Neural progenitor cell (in vitro differentiated cells): ENCODE data around the gene TGFBR3. TPM values are rescaled to one million over a fixed set of nuclear protein-coding genes. Genes with fewer than 3 reads are reported as not detected.
"Not testable (repeated sequence)": the region's sequence is repeated elsewhere in the genome, so short reads cannot be mapped to it uniquely, and the experiment has no call there.

Source experiments
- DNase-seq: peaks from one replicate; pipeline ENCODE4 v3.0.0-alpha.2; 2016; ENCODE audit warnings: low spot score
- H2AFZ ChIP-seq: fragments of 200-600 bp; sonication (generic); replicated peaks from 2 replicates; pipeline ENCODE4 v1.6.1; 2016; ENCODE audit warnings: antibody characterized with exemption
- H3F3A ChIP-seq: fragments of 200-600 bp; sonication (generic); 2 replicates; pipeline ENCODE4 v1.6.1; 2016; ENCODE audit warnings: antibody characterized with exemption, low read depth
- H3K27ac ChIP-seq: fragments of 200-600 bp; sonication (generic); 2 replicates; pipeline ENCODE4 v1.5.1; 2016; ENCODE audit warnings: mild to moderate bottlenecking
- H3K27me3 ChIP-seq: fragments of 200-600 bp; sonication (generic); 2 replicates; pipeline ENCODE4 v1.6.1; 2016; ENCODE audit warnings: mild to moderate bottlenecking, moderate library complexity
- H3K36me3 ChIP-seq: fragments of 200-600 bp; sonication (generic); 2 replicates; pipeline ENCODE4 v1.5.1; 2016
- H3K4me1 ChIP-seq: fragments of 200-600 bp; sonication (generic); 2 replicates; pipeline ENCODE4 v1.6.1; 2016; ENCODE audit warnings: mixed run types
- H3K4me2 ChIP-seq: fragments of 200-600 bp; sonication (generic); 2 replicates; pipeline ENCODE4 v1.6.1; 2016
- H3K4me3 ChIP-seq: fragments of 200-600 bp; sonication (generic); 2 replicates; pipeline ENCODE4 v1.5.1; 2016
- H3K79me2 ChIP-seq: fragments of 200-600 bp; sonication (generic); 2 replicates; pipeline ENCODE4 v1.6.1; 2016; ENCODE audit warnings: low read depth
- H3K9ac ChIP-seq: fragments of 200-600 bp; sonication (generic); 2 replicates; pipeline ENCODE4 v1.6.1; 2016
- H3K9me3 ChIP-seq: fragments of 200-600 bp; sonication (generic); 2 replicates; pipeline ENCODE4 v1.5.1; 2016; ENCODE audit warnings: low read depth
- H4K20me1 ChIP-seq: fragments of 200-600 bp; sonication (generic); 2 replicates; pipeline ENCODE4 v1.6.1; 2016; ENCODE audit warnings: low read depth
- H3K27ac Mint-ChIP-seq: 3 replicates; pipeline ENCODE4 v1.8.0; 2021; ENCODE audit warnings: mixed read lengths
- H3K27me3 Mint-ChIP-seq: 2 replicates; pipeline ENCODE4 v1.8.0; 2022; ENCODE audit warnings: low read depth, mild to moderate bottlenecking, inconsistent platforms, moderate library complexity, mixed read lengths; ENCODE audit not compliant: insufficient read depth
- H3K36me3 Mint-ChIP-seq: 3 replicates; pipeline ENCODE4 v1.8.0; 2021; ENCODE audit warnings: mixed read lengths
- H3K4me1 Mint-ChIP-seq: 3 replicates; pipeline ENCODE4 v1.8.0; 2021; ENCODE audit warnings: mixed read lengths
- H3K4me3 Mint-ChIP-seq: 3 replicates; pipeline ENCODE4 v1.8.0; 2021; ENCODE audit warnings: mild to moderate bottlenecking, moderate library complexity, mixed read lengths
- H3K9me3 Mint-ChIP-seq: 3 replicates; pipeline ENCODE4 v1.8.0; 2020; ENCODE audit warnings: mixed read lengths
- EZH2 ChIP-seq: fragments of 200-600 bp; sonication (generic); IDR thresholded peaks from 2 replicates; pipeline ENCODE4 v1.6.1; 2017; ENCODE audit warnings: antibody characterized with exemption, mild to moderate bottlenecking, moderate library complexity
- EZH2phosphoT487 ChIP-seq: fragments of 200-600 bp; sonication (generic); IDR thresholded peaks from 2 replicates; pipeline ENCODE4 v1.6.1; 2017; ENCODE audit warnings: antibody characterized with exemption
- total RNA-seq: library from RNA; depleted of rRNA; stranded (reverse); fragments of >200 nt; gene quantifications from 2 replicates; pipeline ENCODE4 v1.2.3, GENCODE V29; 2015; ENCODE audit warnings: low replicate concordance
- TF ChIP-seq, protein P1 (sequence below): fragments of 200-600 bp; sonication (generic); IDR thresholded peaks from 2 replicates; pipeline ENCODE4 v1.5.1; 2017; ENCODE audit warnings: antibody characterized with exemption, mild to moderate bottlenecking

Gene TGFBR3
- total RNA-seq, 1 donor from 2014 or later = 11.8 TPM

DNA sequence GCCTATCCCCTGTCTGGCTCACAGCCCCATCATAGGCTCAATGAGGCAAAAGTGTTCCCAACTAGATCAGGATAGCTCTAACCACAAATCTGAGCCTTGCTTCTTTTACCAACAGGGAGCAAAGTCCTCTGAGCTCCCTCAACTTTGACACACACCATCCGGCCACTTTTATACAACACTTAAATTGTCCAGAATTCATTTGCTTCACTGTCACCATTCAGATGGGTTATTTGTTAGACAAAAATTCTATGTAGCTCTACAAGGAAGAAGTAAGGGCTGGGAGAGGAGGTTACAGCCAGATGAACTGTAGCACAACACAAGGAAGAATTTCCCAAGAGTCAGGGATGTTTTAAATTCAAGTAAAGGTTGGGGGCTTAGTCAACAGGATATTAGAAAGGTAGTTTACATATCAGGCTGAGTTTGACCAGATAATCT lies 50.8 kb downstream of the TGFBR3 start:
- H3F3A ChIP-seq = no peaks in the 10 kb centered on the region
- Mint-ChIP-seq H3K9me3 (no peaks in the 10 kb centered on the region), H3K36me3 (no peaks in the 10 kb centered on the region), H3K4me1 (peaks cover 9% of the 10 kb centered on the region), H3K4me3 (no peak overlapping the region), H3K27me3 (peaks cover 9% of the 10 kb centered on the region), H3K27ac (no peak overlapping the region)
- H3K9me3 ChIP-seq = no peaks in the 10 kb centered on the region
- TF ChIP-seq, protein P1, sequence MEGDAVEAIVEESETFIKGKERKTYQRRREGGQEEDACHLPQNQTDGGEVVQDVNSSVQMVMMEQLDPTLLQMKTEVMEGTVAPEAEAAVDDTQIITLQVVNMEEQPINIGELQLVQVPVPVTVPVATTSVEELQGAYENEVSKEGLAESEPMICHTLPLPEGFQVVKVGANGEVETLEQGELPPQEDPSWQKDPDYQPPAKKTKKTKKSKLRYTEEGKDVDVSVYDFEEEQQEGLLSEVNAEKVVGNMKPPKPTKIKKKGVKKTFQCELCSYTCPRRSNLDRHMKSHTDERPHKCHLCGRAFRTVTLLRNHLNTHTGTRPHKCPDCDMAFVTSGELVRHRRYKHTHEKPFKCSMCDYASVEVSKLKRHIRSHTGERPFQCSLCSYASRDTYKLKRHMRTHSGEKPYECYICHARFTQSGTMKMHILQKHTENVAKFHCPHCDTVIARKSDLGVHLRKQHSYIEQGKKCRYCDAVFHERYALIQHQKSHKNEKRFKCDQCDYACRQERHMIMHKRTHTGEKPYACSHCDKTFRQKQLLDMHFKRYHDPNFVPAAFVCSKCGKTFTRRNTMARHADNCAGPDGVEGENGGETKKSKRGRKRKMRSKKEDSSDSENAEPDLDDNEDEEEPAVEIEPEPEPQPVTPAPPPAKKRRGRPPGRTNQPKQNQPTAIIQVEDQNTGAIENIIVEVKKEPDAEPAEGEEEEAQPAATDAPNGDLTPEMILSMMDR = no peak
- TF ChIP-seq EZH2 = no peak
- H3K27ac ChIP-seq = no peak overlapping the region
- H3K36me3 ChIP-seq = no peaks in the 10 kb centered on the region
- no peaks in the 10 kb centered on the region for H4K20me1 ChIP-seq
- H3K9ac ChIP-seq = no peak overlapping the region
- no peak overlapping the region for H2AFZ ChIP-seq
- H3K4me3 ChIP-seq = no peak overlapping the region
- no peak overlapping the region for H3K4me2 ChIP-seq
- DNase-seq = no peak
- H3K79me2 ChIP-seq = no peaks in the 10 kb centered on the region
- no peaks in the 10 kb centered on the region for H3K27me3 ChIP-seq
- H3K4me1 ChIP-seq = no peaks in the 10 kb centered on the region

DNA sequence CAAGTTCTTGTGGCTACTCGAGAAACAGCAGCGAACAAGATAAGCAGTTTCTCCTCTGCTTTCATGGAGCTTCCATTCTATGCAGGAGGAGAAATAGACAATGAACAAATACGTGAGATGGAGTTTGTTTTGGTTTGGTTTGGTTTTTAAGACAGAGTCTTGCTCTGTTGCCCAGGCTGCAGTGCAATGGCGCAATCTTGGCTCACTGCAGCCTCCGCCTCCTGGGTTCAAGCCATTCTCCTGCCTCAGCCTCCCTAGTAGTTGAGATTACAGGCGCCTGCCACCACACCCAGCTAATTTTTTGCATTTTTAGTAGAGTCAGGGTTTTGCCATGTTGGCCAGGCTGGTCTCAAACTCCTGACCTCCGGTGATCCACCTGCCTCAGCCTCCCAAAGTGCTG lies 51.4 kb downstream of the TGFBR3 start:
- H3K4me1 Mint-ChIP-seq = peaks cover 10% of the 10 kb centered on the region
- not testable (repeated sequence) for DNase-seq, H3K27ac ChIP-seq, H3K4me1 ChIP-seq, H3K79me2 ChIP-seq, H3K4me3 ChIP-seq, H3K27me3 ChIP-seq, H3K9me3 ChIP-seq, H2AFZ ChIP-seq, H3K36me3 Mint-ChIP-seq, H3K36me3 ChIP-seq, H3F3A ChIP-seq, H3K9ac ChIP-seq, H4K20me1 ChIP-seq, H3K9me3 Mint-ChIP-seq, H3K27me3 Mint-ChIP-seq, H3K4me2 ChIP-seq, H3K27ac Mint-ChIP-seq, H3K4me3 Mint-ChIP-seq

DNA sequence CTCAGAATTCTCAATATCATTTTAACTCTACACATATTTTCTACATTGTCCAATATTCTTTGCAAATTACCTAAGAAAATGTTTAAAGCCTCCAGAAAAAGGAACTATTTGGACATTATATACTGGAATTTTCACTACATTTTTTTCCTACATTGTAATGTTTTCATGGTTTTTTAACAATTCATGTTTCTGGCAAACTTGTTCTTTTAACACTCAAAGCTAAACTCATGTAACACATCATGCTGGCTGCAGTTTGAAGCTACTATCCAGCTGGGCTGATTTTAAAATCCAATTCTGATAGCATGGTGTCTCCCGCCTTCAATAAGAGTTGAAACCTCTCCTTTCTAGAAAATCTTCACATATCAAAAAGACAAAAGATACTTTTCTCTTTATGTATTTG lies 52.0 kb downstream of the TGFBR3 start:
- H3K36me3 Mint-ChIP-seq = no peaks in the 10 kb centered on the region
- peaks cover 8% of the 10 kb centered on the region for H3K27me3 Mint-ChIP-seq
- no peak overlapping the region for H3K27ac ChIP-seq

DNA sequence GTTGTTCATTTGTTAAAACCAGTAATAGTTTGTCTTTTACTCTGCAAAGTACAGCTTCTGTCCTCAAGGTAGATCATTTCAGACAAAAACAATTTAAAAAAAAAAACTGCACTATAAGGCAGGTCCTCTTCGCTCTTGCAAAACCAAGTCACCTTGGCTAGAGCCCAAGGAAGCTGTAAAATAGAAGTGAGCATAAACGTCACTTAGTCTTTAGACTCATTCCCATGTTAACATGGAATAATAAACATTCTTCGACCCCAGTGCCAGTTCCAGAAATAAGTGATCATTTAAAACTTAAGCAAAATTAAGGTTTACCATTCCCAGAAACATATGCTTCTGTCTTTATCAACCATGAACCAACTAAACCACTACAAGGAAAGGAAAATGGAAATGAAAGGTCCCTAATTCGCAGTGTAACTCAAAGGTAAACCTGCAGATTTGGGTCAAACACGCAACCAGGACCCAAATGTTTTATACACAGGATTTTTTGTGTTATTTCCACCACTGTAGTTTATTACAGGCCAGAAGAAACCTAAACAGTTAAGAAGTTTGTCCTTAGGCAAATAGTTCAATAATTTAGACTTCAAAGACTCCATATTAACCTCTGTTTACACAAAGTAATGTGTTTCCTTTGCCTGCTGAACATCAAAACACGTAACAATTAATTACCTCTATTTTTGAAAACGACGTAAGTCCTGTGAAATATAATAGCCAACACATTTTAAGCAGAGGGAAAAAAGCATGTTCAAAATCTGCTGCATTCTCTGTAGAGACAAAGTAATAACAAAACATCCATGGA lies 54.6 kb downstream of the TGFBR3 start:
- H3K36me3 Mint-ChIP-seq = no peaks in the 10 kb centered on the region
- TF ChIP-seq, protein P1 = no peak
- no peak for TF ChIP-seq EZH2phosphoT487
- TF ChIP-seq EZH2 = no peak
- Histone ChIP-seq H3K27ac (no peak overlapping the region), H3F3A (no peaks in the 10 kb centered on the region), H3K4me1 (peaks cover 6% of the 10 kb centered on the region), H4K20me1 (no peaks in the 10 kb centered on the region), H3K36me3 (no peaks in the 10 kb centered on the region), H2AFZ (no peak overlapping the region), H3K4me2 (no peak overlapping the region), H3K9ac (no peak overlapping the region), H3K9me3 (no peaks in the 10 kb centered on the region), H3K4me3 (no peak overlapping the region), H3K79me2 (no peaks in the 10 kb centered on the region), H3K27me3 (no peaks in the 10 kb centered on the region)
- H3K9me3 Mint-ChIP-seq = no peaks in the 10 kb centered on the region
- no peak for DNase-seq
- H3K4me3 Mint-ChIP-seq = no peak overlapping the region
- H3K27ac Mint-ChIP-seq = no peak overlapping the region
- peaks cover 5% of the 10 kb centered on the region for H3K27me3 Mint-ChIP-seq
- peaks cover 22% of the 10 kb centered on the region for H3K4me1 Mint-ChIP-seq

More for the DNA sequence above, 52.0 kb downstream of the TGFBR3 start:
- Histone ChIP-seq H2AFZ (no peak overlapping the region), H4K20me1 (no peaks in the 10 kb centered on the region), H3K9me3 (no peaks in the 10 kb centered on the region), H3K27me3 (no peaks in the 10 kb centered on the region), H3F3A (no peaks in the 10 kb centered on the region), H3K9ac (no peak overlapping the region), H3K36me3 (no peaks in the 10 kb centered on the region), H3K79me2 (no peaks in the 10 kb centered on the region), H3K4me3 (no peak overlapping the region), H3K4me2 (no peak overlapping the region), H3K4me1 (no peaks in the 10 kb centered on the region)
- Mint-ChIP-seq H3K4me1 (peaks cover 10% of the 10 kb centered on the region), H3K4me3 (no peak overlapping the region), H3K27ac (no peak overlapping the region), H3K9me3 (no peaks in the 10 kb centered on the region)
- TF ChIP-seq, protein P1 = no peak
- TF ChIP-seq EZH2 (no peak), EZH2phosphoT487 (no peak)
- no peak for DNase-seq
